Cardiac muscle cell (in vitro differentiated cells and primary cell): Measurements from ENCODE around the gene VEGFB. TPM values are rescaled to one million over a fixed set of nuclear protein-coding genes. Genes with fewer than 3 reads are reported as not detected.

Experiments used
- DNase-seq, 2 donors: peaks; one replicate each; pipeline versions ENCODE4 v3.0.0 to v3.0.0-alpha.2; 2010 to 2017; ENCODE audit warnings: low read depth in 1 of 2, low spot score in 1 of 2
- H3K27ac ChIP-seq: fragments of 200-600 bp; sonication (generic); 2 replicates; pipeline ENCODE4 v1.5.1; 2016
- H3K27me3 ChIP-seq: fragments of 200-600 bp; sonication (generic); 2 replicates; pipeline ENCODE4 v1.6.0; 2016; ENCODE audit warnings: control low read depth
- H3K36me3 ChIP-seq: fragments of 200-600 bp; sonication (generic); 2 replicates; pipeline ENCODE4 v1.5.1; 2016; ENCODE audit warnings: control low read depth
- H3K4me1 ChIP-seq: fragments of 200-600 bp; sonication (generic); 2 replicates; pipeline ENCODE4 v1.8.1; 2017; ENCODE audit warnings: low read depth, mild to moderate bottlenecking, mixed run types
- H3K4me3 ChIP-seq: fragments of 200-600 bp; sonication (generic); 2 replicates; pipeline ENCODE4 v1.5.1; 2016; ENCODE audit warnings: mild to moderate bottlenecking
- H3K9me3 ChIP-seq: fragments of 200-600 bp; sonication (generic); 2 replicates; pipeline ENCODE4 v1.5.1; 2017; ENCODE audit warnings: low read depth, mild to moderate bottlenecking, control low read depth
- polyA plus RNA-seq: library from polyadenylated mRNA; unstranded; fragments of >200 nt; fragmentation: Nextera tagmentation; extraction: Ambion mirVana; gene quantifications from 2 replicates; pipeline ENCODE4 v1.2.1, GENCODE V29; 2016
- total RNA-seq: library from RNA; depleted of rRNA; stranded (reverse); fragments of >200 nt; gene quantifications from 2 replicates; pipeline ENCODE4 v1.2.3, GENCODE V29; 2016
- TF ChIP-seq, protein P1 (sequence below): IDR thresholded peaks from 2 replicates; pipeline ENCODE4 v1.5.1; 2012; ENCODE audit warnings: low read depth, mild to moderate bottlenecking, low read length

Gene VEGFB
- total and polyA plus RNA-seq, 2 experiments from 2014 or later, result 162 to 199 TPM

DNA sequence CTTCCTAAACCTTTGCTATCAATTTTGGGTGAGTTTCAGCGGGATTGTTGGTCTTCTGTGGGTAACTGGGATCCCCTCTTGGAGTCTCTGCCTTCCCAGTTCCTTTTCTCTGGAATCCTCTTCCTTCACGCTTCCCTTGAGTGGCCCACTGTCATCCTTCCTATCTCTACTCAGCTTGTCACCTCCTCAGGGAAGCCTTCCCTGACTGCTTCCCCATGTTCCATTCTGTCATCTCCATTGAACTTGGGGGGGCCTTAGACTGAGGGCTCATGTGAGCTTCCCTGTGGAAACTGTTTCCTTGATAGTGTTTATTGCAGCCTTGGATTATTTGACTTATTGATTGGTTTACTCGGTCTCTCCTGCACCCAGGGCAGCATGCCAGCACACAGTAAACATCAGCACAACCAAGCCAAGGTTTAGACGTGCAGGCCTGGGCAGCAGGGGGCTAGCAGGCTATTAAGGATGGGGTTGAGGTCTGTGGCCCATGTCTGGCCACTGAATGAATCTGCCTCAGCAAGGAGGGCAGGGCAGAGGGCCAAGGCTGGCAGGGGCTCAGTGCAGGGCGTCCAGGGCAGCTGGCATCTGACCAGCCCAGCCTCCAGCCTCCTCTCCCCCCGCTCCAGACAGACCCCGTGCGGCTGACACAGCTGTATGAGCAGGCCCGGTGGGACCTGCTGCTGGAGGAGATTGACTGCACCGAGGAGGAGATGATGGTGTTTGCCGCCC lies 15.6 kb upstream of the VEGFB start:
- H3K4me3 ChIP-seq, result no peak overlapping the region

DNA sequence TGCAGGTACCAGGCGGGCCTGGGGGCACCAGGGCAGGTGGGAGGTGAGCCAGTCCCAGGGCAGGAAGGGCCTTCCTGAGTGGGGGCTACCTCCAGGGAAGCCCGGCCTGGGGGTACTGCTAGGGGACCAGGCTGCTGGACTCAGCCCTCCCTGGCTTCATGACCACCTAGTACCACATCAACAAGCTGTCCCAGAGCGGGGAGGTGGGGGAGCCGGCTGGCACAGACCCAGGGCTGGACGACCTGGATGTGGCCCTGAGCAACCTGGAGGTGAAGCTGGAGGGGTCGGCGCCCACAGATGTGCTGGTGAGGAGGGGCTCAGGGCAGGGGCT lies 15.1 kb upstream of the VEGFB start:
- H3K9me3 ChIP-seq, result no peaks in the 10 kb centered on the region
- H3K4me3 ChIP-seq, result no peak overlapping the region
- no peak overlapping the region for H3K27ac ChIP-seq
- H3K27me3 ChIP-seq, result no peaks in the 10 kb centered on the region
- DNase-seq, result no peak
- no peaks in the 10 kb centered on the region for H3K4me1 ChIP-seq
- H3K36me3 ChIP-seq, result peaks cover 4% of the 10 kb centered on the region
- TF ChIP-seq, protein P1, sequence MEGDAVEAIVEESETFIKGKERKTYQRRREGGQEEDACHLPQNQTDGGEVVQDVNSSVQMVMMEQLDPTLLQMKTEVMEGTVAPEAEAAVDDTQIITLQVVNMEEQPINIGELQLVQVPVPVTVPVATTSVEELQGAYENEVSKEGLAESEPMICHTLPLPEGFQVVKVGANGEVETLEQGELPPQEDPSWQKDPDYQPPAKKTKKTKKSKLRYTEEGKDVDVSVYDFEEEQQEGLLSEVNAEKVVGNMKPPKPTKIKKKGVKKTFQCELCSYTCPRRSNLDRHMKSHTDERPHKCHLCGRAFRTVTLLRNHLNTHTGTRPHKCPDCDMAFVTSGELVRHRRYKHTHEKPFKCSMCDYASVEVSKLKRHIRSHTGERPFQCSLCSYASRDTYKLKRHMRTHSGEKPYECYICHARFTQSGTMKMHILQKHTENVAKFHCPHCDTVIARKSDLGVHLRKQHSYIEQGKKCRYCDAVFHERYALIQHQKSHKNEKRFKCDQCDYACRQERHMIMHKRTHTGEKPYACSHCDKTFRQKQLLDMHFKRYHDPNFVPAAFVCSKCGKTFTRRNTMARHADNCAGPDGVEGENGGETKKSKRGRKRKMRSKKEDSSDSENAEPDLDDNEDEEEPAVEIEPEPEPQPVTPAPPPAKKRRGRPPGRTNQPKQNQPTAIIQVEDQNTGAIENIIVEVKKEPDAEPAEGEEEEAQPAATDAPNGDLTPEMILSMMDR, result no peak

More for the DNA sequence above, 15.6 kb upstream of the VEGFB start:
- no peaks in the 10 kb centered on the region for H3K36me3 ChIP-seq
- no peaks in the 10 kb centered on the region for H3K4me1 ChIP-seq
- H3K27me3 ChIP-seq, result no peaks in the 10 kb centered on the region
- TF ChIP-seq, protein P1, result no peak
- no peak overlapping the region for H3K27ac ChIP-seq
- DNase-seq, result no peak
- H3K9me3 ChIP-seq, result no peaks in the 10 kb centered on the region

DNA sequence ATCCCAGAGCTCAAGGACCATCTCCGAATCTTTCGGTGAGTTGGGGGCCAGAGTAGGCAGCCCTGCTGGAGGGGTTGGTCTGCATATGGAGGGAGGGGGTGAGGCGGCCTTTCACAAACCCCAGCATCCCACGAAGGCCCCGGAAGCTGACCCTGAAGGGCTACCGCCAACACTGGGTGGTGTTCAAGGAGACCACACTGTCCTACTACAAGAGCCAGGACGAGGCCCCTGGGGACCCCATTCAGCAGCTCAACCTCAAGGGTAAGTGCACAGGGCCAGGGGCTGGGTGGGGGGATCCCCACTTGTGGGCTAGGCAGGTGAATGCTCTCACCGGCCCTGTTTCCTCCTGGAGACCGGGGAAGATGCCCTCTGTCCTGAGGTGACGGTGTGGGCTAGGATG lies 14.6 kb upstream of the VEGFB start:
- no peaks in the 10 kb centered on the region for H3K9me3 ChIP-seq
- H3K27ac ChIP-seq, result no peak overlapping the region
- no peak for DNase-seq
- H3K36me3 ChIP-seq, result peaks cover 4% of the 10 kb centered on the region
- H3K4me1 ChIP-seq, result peaks cover under 1% of the 10 kb centered on the region
- no peaks in the 10 kb centered on the region for H3K27me3 ChIP-seq
- TF ChIP-seq, protein P1, result no peak
- H3K4me3 ChIP-seq, result no peak overlapping the region

DNA sequence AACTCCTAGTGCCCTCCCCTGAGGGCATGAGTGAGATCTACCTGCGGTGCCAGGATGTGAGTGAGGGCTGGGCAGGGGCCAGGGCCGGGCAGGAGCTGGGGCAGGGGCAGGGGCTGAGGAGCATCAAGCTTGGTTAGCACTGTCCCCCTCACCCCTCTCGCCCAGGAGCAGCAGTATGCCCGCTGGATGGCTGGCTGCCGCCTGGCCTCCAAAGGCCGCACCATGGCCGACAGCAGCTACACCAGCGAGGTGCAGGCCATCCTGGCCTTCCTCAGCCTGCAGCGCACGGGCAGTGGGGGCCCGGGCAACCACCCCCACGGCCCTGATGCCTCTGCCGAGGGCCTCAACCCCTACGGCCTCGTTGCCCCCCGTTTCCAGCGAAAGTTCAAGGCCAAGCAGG lies 14.1 kb upstream of the VEGFB start:
- TF ChIP-seq, protein P1, result no peak
- no peaks in the 10 kb centered on the region for H3K27me3 ChIP-seq
- no peak overlapping the region for H3K27ac ChIP-seq
- no peak overlapping the region for H3K4me3 ChIP-seq
- DNase-seq, result no peak
- peaks cover 6% of the 10 kb centered on the region for H3K4me1 ChIP-seq
- H3K36me3 ChIP-seq, result peaks cover 4% of the 10 kb centered on the region
- no peaks in the 10 kb centered on the region for H3K9me3 ChIP-seq

DNA sequence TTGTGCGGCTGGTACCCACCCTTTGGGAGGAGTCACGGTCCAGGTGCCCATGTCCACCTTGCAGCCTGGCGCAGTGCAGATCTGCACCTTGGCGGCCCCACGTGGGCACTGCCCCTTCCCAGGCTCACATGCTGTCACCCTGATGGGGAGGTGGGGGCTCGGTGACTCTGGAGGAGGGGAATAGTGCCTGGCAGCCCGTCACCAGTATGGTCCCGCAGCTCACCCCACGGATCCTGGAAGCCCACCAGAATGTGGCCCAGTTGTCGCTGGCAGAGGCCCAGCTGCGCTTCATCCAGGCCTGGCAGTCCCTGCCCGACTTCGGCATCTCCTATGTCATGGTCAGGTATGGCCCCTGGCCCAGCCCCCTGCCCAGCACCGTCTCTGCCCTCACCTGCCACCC lies 13.6 kb upstream of the VEGFB start:
- no peaks in the 10 kb centered on the region for H3K27me3 ChIP-seq
- H3K27ac ChIP-seq, result no peak overlapping the region
- no peak for DNase-seq
- H3K9me3 ChIP-seq, result no peaks in the 10 kb centered on the region
- TF ChIP-seq, protein P1, result no peak
- no peak overlapping the region for H3K4me3 ChIP-seq
- peaks cover 4% of the 10 kb centered on the region for H3K36me3 ChIP-seq
- peaks cover 9% of the 10 kb centered on the region for H3K4me1 ChIP-seq
